NCI-H345 (cell line): ENCODE measurements around the gene PATE2.

ENCODE experiments used
- DNase-seq: peaks from one replicate; lab custom pipeline; 2025; lab: John Stamatoyannopoulos, UW

Gene PATE2

GRCh38 chr11:125778728-125779127 lies at the start of gene PATE2:
Gene PATE2 (minus strand): TSS chr11:125778828. CDS start chr11:125778773, 55 bp downstream.
- DNase-seq = no peak

GRCh38 chr11:125807909-125808308 lies 29.3 kb upstream of the PATE2 start:
- DNase-seq = no peak

GRCh38 chr11:125802387-125802786 lies 23.8 kb upstream of the PATE2 start:
- DNase-seq = no peak

- no peak for DNase-seq
Measured at GRCh38 chr11:125799808-125800207, 21.2 kb upstream of the PATE2 start.

GRCh38 chr11:125797641-125798040 lies 19.0 kb upstream of the PATE2 start:
- DNase-seq = no peak

GRCh38 chr11:125790825-125791224 lies 12.2 kb upstream of the PATE2 start:
- no peak for DNase-seq

- no peak for DNase-seq
Measured at GRCh38 chr11:125787827-125788226, 9.2 kb upstream of the PATE2 start, which contains the start of gene PATE3. Gene PATE3 (plus strand): TSS chr11:125788127. CDS start chr11:125788152, 25 bp downstream.

GRCh38 chr11:125784678-125785077 lies 6.0 kb upstream of the PATE2 start:
- no peak for DNase-seq

- DNase-seq = no peak
Measured at GRCh38 chr11:125777309-125777708, 1.3 kb downstream of the PATE2 start.

GRCh38 chr11:125773516-125773915 lies 5.1 kb downstream of the PATE2 start:
- no peak for DNase-seq

- DNase-seq = no peak
Measured at GRCh38 chr11:125772834-125773505, 5.7 kb downstream of the PATE2 start.

- no peak for DNase-seq
Measured at GRCh38 chr11:125770583-125770982, 8.0 kb downstream of the PATE2 start.

GRCh38 chr11:125768336-125769046 lies 10.1 kb downstream of the PATE2 start:
- DNase-seq = no peak

- DNase-seq = no peak
Measured at GRCh38 chr11:125766251-125766650, 12.4 kb downstream of the PATE2 start.

- no peak for DNase-seq
Measured at GRCh38 chr11:125763483-125763882, 15.1 kb downstream of the PATE2 start.

GRCh38 chr11:125762445-125762844 lies 16.2 kb downstream of the PATE2 start:
- DNase-seq = no peak

GRCh38 chr11:125756050-125756449 lies 22.6 kb downstream of the PATE2 start:
- no peak for DNase-seq

- no peak for DNase-seq
Measured at GRCh38 chr11:125750629-125751028, 28.0 kb downstream of the PATE2 start.

- DNase-seq = no peak
Measured at GRCh38 chr11:125745979-125746378, 32.6 kb downstream of the PATE2 start, which contains the start of gene PATE1. Gene PATE1 (plus strand): TSS chr11:125746279. CDS start chr11:125746305, 26 bp downstream.

GRCh38 chr11:125743681-125744080 lies 34.9 kb downstream of the PATE2 start:
- DNase-seq = no peak

GRCh38 chr11:125740617-125741016 lies 38.0 kb downstream of the PATE2 start:
- no peak for DNase-seq

- no peak for DNase-seq
Measured at GRCh38 chr11:125728969-125729368, 49.7 kb downstream of the PATE2 start.
